Liver (tissue), 9 donors: Measurements from ENCODE around the gene TRPM6. TPM values are rescaled to one million over a fixed set of nuclear protein-coding genes. Genes with fewer than 3 reads are reported as not detected.

Experiments
- DNase-seq: peaks from one replicate; pipeline ENCODE4 v3.0.0-alpha.2; 2017; ENCODE audit warnings: low spot score
- H3K27ac ChIP-seq, 2 donors: one replicate each; pipeline ENCODE4 v1.7.0; 2013; ENCODE audit warnings: inconsistent platforms in 2 of 2, low read length in 2 of 2, control low read depth in 1 of 2, low read depth in 1 of 2, mild to moderate bottlenecking in 1 of 2
- H3K27me3 ChIP-seq, 4 donors: one replicate each; pipeline versions ENCODE4 v1.6.1 to v1.7.0; 2013; ENCODE audit warnings: low read length in 3 of 4, inconsistent platforms in 1 of 4, mild to moderate bottlenecking in 1 of 4, moderate library complexity in 1 of 4; ENCODE audit not compliant: control insufficient read depth in 4 of 4, insufficient read depth in 4 of 4
- H3K36me3 ChIP-seq, 4 donors: one replicate each; pipeline versions ENCODE4 v1.6.1 to v1.7.0; 2013; ENCODE audit warnings: low read length in 3 of 4, mild to moderate bottlenecking in 3 of 4, low read depth in 1 of 4, moderate library complexity in 1 of 4; ENCODE audit not compliant: control insufficient read depth in 4 of 4, insufficient read depth in 3 of 4
- H3K4me1 ChIP-seq, 4 donors: one replicate each; pipeline versions ENCODE4 v1.6.1 to v1.7.0; 2013; ENCODE audit warnings: low read length in 3 of 4, mild to moderate bottlenecking in 3 of 4, moderate library complexity in 1 of 4; ENCODE audit not compliant: control insufficient read depth in 4 of 4, insufficient read depth in 4 of 4
- H3K4me3 ChIP-seq, 3 donors: one replicate each; pipeline versions ENCODE4 v1.6.1 to v1.7.0; 2013; ENCODE audit warnings: low read length in 3 of 3, control low read depth in 1 of 3, low read depth in 1 of 3, mild to moderate bottlenecking in 1 of 3
- H3K9ac ChIP-seq, 2 donors: one replicate each; pipeline ENCODE4 v1.7.0; 2013; ENCODE audit warnings: low read length in 2 of 2, mild to moderate bottlenecking in 2 of 2, moderate library complexity in 2 of 2, control low read depth in 1 of 2, low read depth in 1 of 2
- H3K9me3 ChIP-seq, 4 donors: one replicate each; pipeline versions ENCODE4 v1.6.1 to v1.7.0; 2013; ENCODE audit warnings: low read length in 3 of 4; ENCODE audit not compliant: control insufficient read depth in 4 of 4
- ATF3 ChIP-seq: IDR thresholded peaks from 2 replicates; pipeline ENCODE4 v1.6.1; 2016; ENCODE audit warnings: antibody characterized with exemption
- CTCF ChIP-seq: fragments of 150-350 bp; IDR thresholded peaks from 2 replicates; pipeline ENCODE4 v1.5.1; 2017; ENCODE audit warnings: improper control_type of control experiment, low read depth, low read length; ENCODE audit not compliant: missing input control
- EGR1 ChIP-seq, 2 donors: IDR thresholded peaks; 2 replicates each; pipeline ENCODE4 v1.6.1; 2016 to 2018; ENCODE audit warnings: antibody characterized with exemption in 2 of 2, low read depth in 2 of 2
- FOXA1 ChIP-seq: IDR thresholded peaks from 2 replicates; pipeline ENCODE4 v1.6.1; 2016; ENCODE audit warnings: antibody characterized with exemption
- FOXA2 ChIP-seq: IDR thresholded peaks from 2 replicates; pipeline ENCODE4 v1.6.1; 2016; ENCODE audit warnings: antibody characterized with exemption
- GABPA ChIP-seq, 2 donors: IDR thresholded peaks in 1 of 2; conservative IDR thresholded peaks in 1 of 2; 2 replicates each; pipeline ENCODE4 v1.6.1; 2016; ENCODE audit warnings: antibody characterized with exemption in 2 of 2, mild to moderate bottlenecking in 1 of 2, moderate library complexity in 1 of 2
- HNF4A ChIP-seq, 2 donors: conservative IDR thresholded peaks; 2 replicates each; pipeline ENCODE4 v1.6.1; 2016; ENCODE audit warnings: antibody characterized with exemption in 2 of 2, mild to moderate bottlenecking in 2 of 2
- HNF4G ChIP-seq: IDR thresholded peaks from 2 replicates; pipeline ENCODE4 v1.6.1; 2016; ENCODE audit warnings: antibody characterized with exemption
- JUND ChIP-seq, 2 donors: IDR thresholded peaks; 2 replicates each; pipeline ENCODE4 v1.6.1; 2016; ENCODE audit warnings: antibody characterized with exemption in 2 of 2
- MAX ChIP-seq: IDR thresholded peaks from 2 replicates; pipeline ENCODE4 v1.6.1; 2016; ENCODE audit warnings: antibody characterized with exemption
- NR2F2 ChIP-seq: IDR thresholded peaks from 2 replicates; pipeline ENCODE4 v1.6.1; 2016; ENCODE audit warnings: antibody characterized with exemption
- RAD21 ChIP-seq, 2 donors: IDR thresholded peaks; 2 replicates each; pipeline ENCODE4 v1.6.1; 2016; ENCODE audit warnings: antibody characterized with exemption in 2 of 2, mild to moderate bottlenecking in 2 of 2
- REST ChIP-seq: IDR thresholded peaks from 2 replicates; pipeline ENCODE4 v1.6.1; 2016; ENCODE audit warnings: antibody characterized with exemption, mild to moderate bottlenecking
- RXRA ChIP-seq, 2 donors: IDR thresholded peaks; 2 replicates each; pipeline ENCODE4 v1.6.1; 2017 to 2018; ENCODE audit warnings: antibody characterized with exemption in 2 of 2, mild to moderate bottlenecking in 1 of 2
- SP1 ChIP-seq: IDR thresholded peaks from 2 replicates; pipeline ENCODE4 v1.6.1; 2018; ENCODE audit warnings: antibody characterized with exemption, mild to moderate bottlenecking
- TAF1 ChIP-seq: conservative IDR thresholded peaks from 2 replicates; pipeline ENCODE4 v1.6.1; 2016; ENCODE audit warnings: antibody characterized with exemption, mild to moderate bottlenecking
- YY1 ChIP-seq: IDR thresholded peaks from 2 replicates; pipeline ENCODE4 v1.6.1; 2016; ENCODE audit warnings: antibody characterized with exemption, mild to moderate bottlenecking
- ZBTB33 ChIP-seq: IDR thresholded peaks from 2 replicates; pipeline ENCODE4 v1.6.1; 2016; ENCODE audit warnings: antibody characterized with exemption
- WGBS: extraction: QIAGEN DNeasy Blood & Tissue Kit; methylation state at CpG from one replicate; pipeline ENCODE4 v1.1.7; 2013; 5-methylcytosine and 5-hydroxymethylcytosine counted together
- polyA plus RNA-seq, 2 donors: library from polyadenylated mRNA; stranded (reverse) in 1 of 2; unstranded in 1 of 2; fragments of 200-250 nt in 1 of 2; fragments of >200 nt in 1 of 2; fragmentation: Nextera tagmentation in 1 of 2; extraction: Ambion mirVana in 1 of 2; gene quantifications; one replicate each; pipeline versions ENCODE4 v1.2.1 to v1.2.3, GENCODE V29; 2013 to 2015
- total RNA-seq, 2 donors: library from RNA; depleted of rRNA; stranded (reverse); fragments of >200 nt; gene quantifications; one replicate each; pipeline ENCODE4 v1.2.3, GENCODE V29; 2014
- donor health status: healthy.
- donor health status: healthy.
- donor health status: healthy.
- donor health status: healthy.
- donor health status: healthy.

Gene TRPM6
- total and polyA plus RNA-seq, 4 donors: 0.05 to 0.67 (median 0.10) TPM

- TF ChIP-seq SP1 (no peak), HNF4A (conservative IDR thresholded peaks at IDR 0.05) (no peak), FOXA2 (no peak), REST (no peak), ATF3 (no peak), NR2F2 (no peak), FOXA1 (no peak), GABPA (IDR thresholded peaks at IDR 0.05 in 1 of 2, conservative IDR thresholded peaks at IDR 0.05 in 1 of 2) (no peak), JUND (IDR thresholded peaks at IDR 0.05) (no peak), RXRA (IDR thresholded peaks at IDR 0.05) (no peak), TAF1 (no peak), HNF4G (no peak), EGR1 (IDR thresholded peaks at IDR 0.05; ENCODE audit: low read depth in 2 of 2) (no peak), ZBTB33 (no peak), YY1 (no peak), MAX (no peak), CTCF (no peak), RAD21 (IDR thresholded peaks at IDR 0.05) (no peak)
Measured at GRCh38 chr9:74760031-74760700, 127.6 kb downstream of the TRPM6 start.

More at GRCh38 chr9:74760031-74760700, 127.6 kb downstream of the TRPM6 start:
- Histone ChIP-seq H3K9me3 (no peaks in the 10 kb centered on the region), H3K4me3 (no peak overlapping the region), H3K27me3 (no peaks in the 10 kb centered on the region), H3K9ac (no peak overlapping the region), H3K36me3 (no peaks in the 10 kb centered on the region), H3K27ac (no peak overlapping the region), H3K4me1 (no peaks in the 10 kb centered on the region)
- 95% methylated on average over 3 of the region's 3 CpGs for WGBS
- DNase-seq: no peak
